Left lung (tissue), 10 donors: ENCODE results near the gene FGFRL1. TPM values are rescaled to one million over a fixed set of nuclear protein-coding genes. Genes with fewer than 3 reads are reported as not detected.

Experiments used
- ATAC-seq: fragments of 200-7000 bp; cut with Tn5 transposase; one replicate; pipeline ENCODE4 v1.9.1; 2020; ENCODE audit warnings: moderate library complexity
- DNase-seq, 4 donors: peaks; one replicate each; pipeline ENCODE4 v3.0.0-alpha.2; 2013 to 2020
- H3K27ac ChIP-seq, 2 donors: fragments of 200-600 bp; sonication (generic) in 1 of 2; one replicate each; pipeline versions ENCODE4 v1.5.0 to v1.8.0; 2020 to 2021
- H3K27me3 ChIP-seq, 2 donors: fragments of 200-600 bp; sonication (generic) in 1 of 2; one replicate each; pipeline versions ENCODE4 v1.5.0 to v1.8.0; 2020 to 2021
- H3K36me3 ChIP-seq, 2 donors: fragments of 200-600 bp; sonication (generic) in 1 of 2; one replicate each; pipeline versions ENCODE4 v1.5.0 to v1.8.0; 2020 to 2021
- H3K4me1 ChIP-seq, 2 donors: fragments of 200-600 bp; one replicate each; pipeline ENCODE4 v1.8.0; 2021
- H3K4me3 ChIP-seq, 2 donors: fragments of 200-600 bp; sonication (generic) in 1 of 2; one replicate each; pipeline versions ENCODE4 v1.5.0 to v1.8.0; 2020 to 2021; ENCODE audit warnings: mild to moderate bottlenecking in 1 of 2
- H3K9me3 ChIP-seq, 2 donors: fragments of 200-600 bp; sonication (generic) in 1 of 2; one replicate each; pipeline versions ENCODE4 v1.5.0 to v1.8.0; 2020 to 2021
- CTCF ChIP-seq, 2 donors: fragments of 200-600 bp; sonication (generic) in 1 of 2; IDR thresholded peaks; one replicate each; pipeline versions ENCODE4 v1.5.0 to v1.8.0; 2021; ENCODE audit warnings: antibody characterized with exemption in 2 of 2
- intact Hi-C, 2 donors: fragments of 100-400 bp; cut with DNase I; formaldehyde crosslinking; loops; one replicate each; pipeline versions ENCODE4 v1.11.2 to v1.14.2; 2022
- polyA plus RNA-seq, 6 donors: library from polyadenylated mRNA; unstranded; fragments of 120-200 nt; gene quantifications; one replicate each; pipeline ENCODE4 v1.2.1, GENCODE V29; 2013; ENCODE audit not compliant: insufficient read length in 6 of 6
- total RNA-seq, 2 donors: library from RNA; stranded (reverse); fragmentation: NEBNext Ultra II Directional; extraction: Animal tissue kit (Norgen Biotek cat#: 25700); gene quantifications; one replicate each; pipeline ENCODE4 v1.2.1, GENCODE V29; 2021
- donor health status: DM: no; HTN: yes; CAD: no.
- donor health status: DM: no; HTN: no; CAD: no.

Gene FGFRL1
- total and polyA plus RNA-seq, 8 donors, result 16.3 to 31.2 (median 21.3) TPM

- Histone ChIP-seq H3K27me3 (no peaks in the 10 kb centered on the region), H3K9me3 (no peaks in the 10 kb centered on the region), H3K4me1 (peaks cover 12 to 44% of the 10 kb centered on the region in 2 donors), H3K4me3 (peak overlapping the region; percentile 6 to 10), H3K27ac (no peak overlapping the region), H3K36me3 (peaks cover 0 to 5% of the 10 kb centered on the region in 2 donors)
- TF ChIP-seq CTCF (IDR thresholded peaks at IDR 0.05), result no peak
- peak in 1 of 4 donors; percentile 2 for DNase-seq
- no peak for ATAC-seq
- intact Hi-C loops, result no loop called here
Measured at GRCh38 chr4:984336-985054, 26.9 kb upstream of the FGFRL1 start.

- Histone ChIP-seq H3K27ac (no peak overlapping the region), H3K9me3 (no peaks in the 10 kb centered on the region), H3K36me3 (peaks cover 0 to 13% of the 10 kb centered on the region in 2 donors), H3K4me3 (peak overlapping the region; percentile 6 to 10), H3K4me1 (peaks cover 12 to 38% of the 10 kb centered on the region in 2 donors), H3K27me3 (no peaks in the 10 kb centered on the region)
- intact Hi-C loops, result no loop called here
- ATAC-seq (peak; percentile 78), DNase-seq (peak in 3 of 4 donors; percentile 52 to 96 (median 84))
- no peak for TF ChIP-seq CTCF (IDR thresholded peaks at IDR 0.05)
Measured at GRCh38 chr4:985123-985830, 26.1 kb upstream of the FGFRL1 start.

GRCh38 chr4:986428-986878 lies 25.0 kb upstream of the FGFRL1 start:
- Histone ChIP-seq H3K27me3 (no peaks in the 10 kb centered on the region), H3K4me1 (peaks cover 12 to 38% of the 10 kb centered on the region in 2 donors), H3K36me3 (peaks cover 0 to 25% of the 10 kb centered on the region in 2 donors), H3K4me3 (peak overlapping the region; percentile 64 to 76), H3K9me3 (no peaks in the 10 kb centered on the region), H3K27ac (peak overlapping the region; percentile 4 to 77)
- intact Hi-C loops, result no loop called here
- ATAC-seq (peak; percentile 19), DNase-seq (no peak)
- no peak for TF ChIP-seq CTCF (IDR thresholded peaks at IDR 0.05)

GRCh38 chr4:986879-987623 lies 24.4 kb upstream of the FGFRL1 start, which contains the start of gene IDUA:
Gene IDUA, plus strand, starts transcription at chr4:987044. Its CDS starts 41 bp downstream, at chr4:987085.
- intact Hi-C loops, result no loop called here
- Histone ChIP-seq H3K27ac (peak within 1 kb of the TSS; percentile 4 to 77), H3K9me3 (no peaks in the 10 kb centered on the region), H3K4me3 (peak within 1 kb of the TSS; percentile 64 to 76), H3K27me3 (no peaks in the 10 kb centered on the region), H3K36me3 (peaks cover 0 to 30% of the 10 kb centered on the region in 2 donors), H3K4me1 (peaks cover 12 to 38% of the 10 kb centered on the region in 2 donors)
- peak; percentile 32 to 36 for TF ChIP-seq CTCF (IDR thresholded peaks at IDR 0.05)
- DNase-seq (peak; percentile 77 to 97 (median 88)), ATAC-seq (peak; percentile 91)
